ENCODE results near the gene PTGES3.
"Not testable (repeated sequence)": the region's sequence is repeated elsewhere in the genome, so short reads cannot be mapped to it uniquely, and the experiment has no call there.

Gene PTGES3

GRCh38 chr12:56704522-56704921 is 16.4 kb upstream of the PTGES3 start:
- DNase-seq: not testable (repeated sequence)

- DNase-seq: no peak
Measured at GRCh38 chr12:56699020-56699661, 11.1 kb upstream of the PTGES3 start.

GRCh38 chr12:56695327-56696101 is 7.4 kb upstream of the PTGES3 start:
- no peak for DNase-seq

DNA sequence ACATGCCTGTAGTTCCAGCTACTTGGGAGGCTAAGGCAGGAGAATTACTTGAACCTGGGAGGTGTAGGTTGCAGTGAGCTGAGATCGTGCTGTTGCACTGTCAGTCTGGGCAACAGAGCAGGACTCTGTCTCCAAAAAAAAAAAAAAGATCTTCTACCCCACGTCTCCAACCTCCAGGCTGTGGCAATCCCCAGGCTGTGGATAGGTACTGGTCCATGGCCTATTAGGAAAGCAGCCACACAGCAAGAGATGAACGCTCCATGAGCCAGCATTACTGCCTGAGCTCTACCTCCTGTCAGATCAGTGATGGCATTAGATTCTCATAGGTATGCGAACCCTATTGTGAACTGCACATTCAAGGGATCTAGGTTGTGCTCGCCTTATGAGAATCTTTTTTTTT is 6.1 kb upstream of the PTGES3 start:
- no peak for DNase-seq

GRCh38 chr12:56688846-56689109 is 694 bp upstream of the PTGES3 start:
- DNase-seq: no peak

- no peak for DNase-seq
Measured at GRCh38 chr12:56687223-56688128, 608 bp downstream of the PTGES3 start.

- no peak for DNase-seq
Measured at GRCh38 chr12:56684745-56685359, 3.2 kb downstream of the PTGES3 start.

- DNase-seq: no peak
Measured at GRCh38 chr12:56682323-56682722, 5.8 kb downstream of the PTGES3 start.

GRCh38 chr12:56679883-56680575 is 8.1 kb downstream of the PTGES3 start:
- no peak for DNase-seq

DNA sequence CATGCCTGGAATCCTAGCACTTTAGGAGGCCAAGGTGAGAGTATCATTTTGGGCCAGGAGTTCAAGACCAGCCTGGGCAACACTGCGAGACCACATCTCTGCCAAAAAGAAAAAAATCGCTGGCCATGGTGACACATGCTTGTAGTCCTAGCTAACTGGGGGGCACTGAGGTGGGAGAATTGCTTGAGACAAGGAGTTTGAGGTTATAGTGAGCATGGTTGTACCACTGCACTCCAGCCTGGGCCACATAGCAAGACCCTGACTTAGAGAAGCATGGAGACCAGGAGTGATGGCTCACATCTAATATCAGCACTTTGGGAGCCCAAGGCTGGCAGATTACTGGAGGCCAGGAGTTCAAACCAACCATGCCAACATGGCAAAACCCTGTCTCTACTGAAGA is 9.2 kb downstream of the PTGES3 start:
- no peak for DNase-seq

DNA sequence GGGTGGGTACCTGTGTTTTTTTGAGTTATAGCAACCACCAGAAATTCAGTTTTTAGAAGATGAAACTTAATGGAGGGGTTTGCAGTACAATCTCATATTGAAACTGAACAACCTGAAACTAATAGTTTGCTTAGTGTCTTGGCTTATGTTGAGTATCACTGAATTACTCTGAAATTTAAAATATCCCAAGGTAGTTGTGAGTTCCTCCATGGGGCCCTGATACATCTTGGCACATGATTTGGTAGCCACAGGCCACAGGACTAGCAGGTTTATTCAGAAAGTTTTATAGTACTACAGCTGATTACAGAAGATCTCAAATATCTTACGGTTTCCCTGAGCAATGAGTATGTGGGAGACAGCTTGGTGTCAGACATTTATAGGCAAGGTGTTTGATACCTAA is 10.4 kb downstream of the PTGES3 start:
- no peak for DNase-seq

GRCh38 chr12:56676851-56677580 is 11.1 kb downstream of the PTGES3 start:
- DNase-seq: no peak

DNA sequence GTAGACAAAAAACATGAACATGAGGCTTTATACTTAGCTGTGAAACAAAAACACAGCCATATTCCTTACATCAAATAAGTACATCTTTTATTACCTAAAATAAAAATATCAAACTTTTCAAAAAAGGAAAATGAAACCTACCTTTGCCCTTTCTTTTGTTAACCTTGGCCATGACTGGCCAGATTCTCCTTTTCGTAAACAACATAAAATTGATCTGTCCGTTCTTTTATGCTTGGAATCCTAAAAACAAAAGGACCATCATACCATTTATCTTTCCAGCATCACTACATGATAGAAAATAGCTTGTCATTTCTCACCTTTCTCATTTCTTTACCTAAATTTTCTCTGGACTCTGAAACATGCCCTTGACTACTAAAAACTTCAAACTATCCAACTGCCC is 16.5 kb downstream of the PTGES3 start:
- DNase-seq: no peak

DNA sequence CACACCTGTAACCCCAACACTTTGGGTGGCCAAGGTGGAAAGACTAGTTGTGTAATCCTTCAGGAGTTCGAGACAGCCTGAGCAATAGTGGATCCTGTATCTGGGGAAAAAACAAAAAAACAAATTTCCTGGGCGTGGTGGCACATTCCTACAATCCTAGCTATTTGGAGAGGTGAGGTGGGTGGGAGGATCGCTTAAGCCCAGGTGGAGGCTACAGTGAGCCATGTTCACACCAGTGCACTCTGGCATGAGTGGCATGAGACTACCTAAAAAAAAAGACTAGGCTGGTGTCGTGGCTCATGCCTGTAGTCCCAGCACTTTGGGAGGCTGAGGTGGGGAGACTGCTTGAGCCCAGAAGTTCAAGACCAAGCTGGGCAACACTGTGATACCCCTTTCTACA is 17.2 kb downstream of the PTGES3 start:
- no peak for DNase-seq

GRCh38 chr12:56668197-56668457 is 20.0 kb downstream of the PTGES3 start:
- no peak for DNase-seq

DNA sequence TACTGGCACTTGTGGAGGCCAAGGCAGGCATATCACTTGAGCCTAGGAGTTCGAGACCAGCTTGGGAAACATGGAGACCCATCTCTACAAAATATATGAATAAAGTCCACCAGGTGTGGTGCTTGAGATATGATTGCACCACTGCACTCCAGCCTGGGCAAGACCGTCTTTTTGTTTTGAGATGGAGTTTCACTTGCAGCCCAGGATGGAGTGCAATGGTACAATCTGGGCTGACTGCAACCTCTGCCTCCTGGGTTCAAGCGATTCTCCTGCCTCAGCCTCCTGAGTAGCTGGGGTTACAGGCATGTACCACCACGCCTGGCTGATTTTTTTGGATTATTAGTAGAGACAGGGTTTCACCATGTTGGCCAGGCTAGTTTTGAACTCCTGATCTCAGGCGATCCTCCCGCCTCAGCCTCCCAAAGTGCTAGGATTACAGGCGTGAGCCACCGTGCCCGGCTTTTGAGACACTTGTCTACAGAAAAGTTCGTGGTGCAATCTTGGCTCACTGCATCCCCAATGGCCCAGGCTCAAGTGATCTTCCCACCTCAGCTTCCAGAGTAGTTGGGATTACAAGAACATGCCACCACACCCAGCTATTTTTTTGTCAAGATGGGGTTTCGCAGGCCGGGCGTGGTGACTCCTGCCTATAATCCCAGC is 26.0 kb downstream of the PTGES3 start:
- DNase-seq: no peak

DNA sequence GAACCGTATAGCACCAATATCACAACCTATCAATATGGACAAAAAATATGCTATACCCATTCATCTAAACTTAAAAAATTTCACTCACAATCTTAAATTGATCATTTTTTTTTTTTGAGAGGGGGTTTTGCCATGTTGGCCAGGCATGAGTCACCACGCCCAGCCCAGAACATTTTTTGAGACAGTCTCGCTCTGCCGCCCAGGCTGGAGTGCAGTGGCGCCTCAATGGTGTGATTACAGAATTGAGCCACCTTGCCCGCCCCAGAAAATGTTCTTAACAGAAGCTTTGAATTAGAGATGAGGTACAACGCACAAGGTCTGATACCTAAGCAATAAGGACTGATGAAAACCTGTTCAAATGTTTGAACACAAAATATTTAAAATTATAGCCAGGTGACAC is 26.5 kb downstream of the PTGES3 start:
- DNase-seq: no peak

DNA sequence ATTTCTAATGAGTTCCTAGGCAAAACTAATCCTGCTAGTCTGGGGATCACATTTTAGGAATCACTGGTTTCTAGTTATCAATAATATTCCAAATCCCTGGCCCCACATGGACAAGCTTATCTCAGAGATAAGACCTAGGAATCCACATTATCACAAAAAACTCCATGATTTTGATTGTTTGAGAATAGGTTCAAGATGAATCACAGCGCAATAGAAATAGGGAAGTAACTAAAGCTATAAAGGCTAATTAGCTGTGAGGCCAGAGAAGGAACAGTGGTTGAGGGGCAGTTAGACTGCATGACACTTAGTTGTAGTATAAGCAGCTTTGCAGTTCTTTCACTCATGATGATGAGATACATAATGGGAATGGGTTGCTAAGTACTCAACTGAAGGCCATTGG is 29.2 kb downstream of the PTGES3 start:
- no peak for DNase-seq

DNA sequence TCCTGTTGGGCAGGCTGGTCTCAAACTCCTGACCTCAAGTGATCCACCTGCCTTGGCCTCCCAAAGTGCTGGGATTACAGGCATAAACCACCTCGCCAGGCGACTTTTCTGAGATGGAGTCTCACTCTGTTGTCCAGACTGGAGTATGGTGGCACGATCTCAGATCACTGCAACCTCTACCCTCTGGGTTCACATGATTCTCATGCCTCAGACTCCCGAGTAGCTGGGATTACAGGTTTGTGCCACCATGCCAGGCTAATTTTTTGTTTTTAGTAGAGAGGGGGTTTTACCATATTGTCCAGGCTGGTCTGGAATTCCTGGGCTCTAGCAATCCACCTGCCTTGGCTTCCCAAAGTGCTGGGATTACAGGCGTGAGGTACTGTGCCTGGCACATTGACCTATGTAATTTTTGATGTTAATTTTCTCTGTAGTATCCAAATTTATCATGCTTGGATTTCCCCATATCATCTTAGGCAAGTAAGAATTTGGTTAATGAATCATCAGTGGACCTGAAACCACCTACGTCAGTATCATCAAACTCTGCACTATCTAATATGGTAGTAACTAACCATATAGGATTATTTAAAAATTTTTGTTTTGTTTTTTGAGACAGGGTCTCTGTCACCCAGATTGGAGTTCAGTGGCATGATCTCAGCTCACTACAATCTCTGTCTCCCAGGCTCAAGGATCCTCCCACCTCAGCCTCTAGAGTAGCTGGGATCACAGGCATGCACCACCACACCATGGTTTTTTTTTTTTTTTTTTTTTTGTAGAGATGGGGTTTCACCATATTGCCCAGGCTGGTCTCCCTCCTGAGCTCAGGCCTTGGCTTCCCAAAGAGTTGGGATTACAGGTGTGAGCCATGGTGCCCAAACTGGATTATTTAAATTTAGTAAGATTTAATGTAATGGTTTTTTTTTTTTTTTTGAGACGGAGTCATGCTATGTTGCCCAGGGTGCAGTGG is 30.4 kb downstream of the PTGES3 start:
- DNase-seq: no peak

DNA sequence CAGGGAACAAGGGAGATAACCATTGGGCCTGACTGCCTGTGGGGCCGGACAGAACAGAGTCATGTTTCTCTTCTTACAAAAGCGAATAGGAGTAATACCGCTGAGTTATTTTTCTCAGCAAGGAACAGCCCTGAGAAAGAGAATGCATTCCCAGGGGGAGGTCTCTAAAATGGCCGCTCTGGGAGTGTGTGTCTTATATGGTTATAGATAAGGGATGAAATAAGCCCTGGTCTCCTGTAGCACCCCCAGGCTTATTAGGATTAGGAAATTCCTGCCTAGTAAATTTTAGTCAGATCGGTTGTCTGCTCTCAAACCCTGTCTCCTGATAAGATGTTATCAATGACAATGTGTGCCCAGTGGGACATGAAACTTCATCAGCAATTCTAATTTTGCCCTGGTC is 34.3 kb downstream of the PTGES3 start:
- DNase-seq: not testable (repeated sequence)

GRCh38 chr12:56648023-56648422 is 40.1 kb downstream of the PTGES3 start:
- DNase-seq: not testable (repeated sequence)
